ENCODE measurements around the gene NCAM2.

The NCAM2 gene

GRCh38 chr21:21468003-21468402 lies 469.8 kb downstream of the NCAM2 start:
- DNase-seq = no peak

- DNase-seq = no peak
Observed at GRCh38 chr21:21481239-21481638, 483.0 kb downstream of the NCAM2 start.

- no peak for DNase-seq
Observed at GRCh38 chr21:21508859-21509258, 510.6 kb downstream of the NCAM2 start.

- DNase-seq = no peak
Observed at GRCh38 chr21:21530680-21531079, 532.5 kb downstream of the NCAM2 start.

GRCh38 chr21:21547368-21547953 lies 549.3 kb downstream of the NCAM2 start:
- DNase-seq = no peak

GRCh38 chr21:21559285-21560045 lies 561.3 kb downstream of the NCAM2 start:
- no peak for DNase-seq

Data from NCI-H2029 treated with DMSO at 0.1 percent for 48 hours (cell line).